Measurements from ENCODE around the gene GPR17. TPM values are rescaled to one million over a fixed set of nuclear protein-coding genes. Genes with fewer than 3 reads are reported as not detected.

Gene GPR17
- total RNA-seq, 1 donor from 2014 or later = not detected

GRCh38 chr2:127650041-127650784 is 4.3 kb downstream of the GPR17 start:
- Mint-ChIP-seq H3K27me3 (peaks cover 9% of the 10 kb centered on the region), H3K9me3 (ENCODE audit: low read depth) (no peaks in the 10 kb centered on the region), H3K4me1 (ENCODE audit: low read depth) (peaks cover 4% of the 10 kb centered on the region), H3K27ac (no peak overlapping the region), H3K4me3 (ENCODE audit: low read depth) (no peak overlapping the region), H3K36me3 (ENCODE audit: insufficient read depth) (no peaks in the 10 kb centered on the region)
- TF ChIP-seq CTCF (IDR thresholded peaks at IDR 0.05; ENCODE audit: unreplicated experiment) = peak; percentile 2
- no peak for DNase-seq (ENCODE audit: low spot score, unreplicated experiment)

DNA sequence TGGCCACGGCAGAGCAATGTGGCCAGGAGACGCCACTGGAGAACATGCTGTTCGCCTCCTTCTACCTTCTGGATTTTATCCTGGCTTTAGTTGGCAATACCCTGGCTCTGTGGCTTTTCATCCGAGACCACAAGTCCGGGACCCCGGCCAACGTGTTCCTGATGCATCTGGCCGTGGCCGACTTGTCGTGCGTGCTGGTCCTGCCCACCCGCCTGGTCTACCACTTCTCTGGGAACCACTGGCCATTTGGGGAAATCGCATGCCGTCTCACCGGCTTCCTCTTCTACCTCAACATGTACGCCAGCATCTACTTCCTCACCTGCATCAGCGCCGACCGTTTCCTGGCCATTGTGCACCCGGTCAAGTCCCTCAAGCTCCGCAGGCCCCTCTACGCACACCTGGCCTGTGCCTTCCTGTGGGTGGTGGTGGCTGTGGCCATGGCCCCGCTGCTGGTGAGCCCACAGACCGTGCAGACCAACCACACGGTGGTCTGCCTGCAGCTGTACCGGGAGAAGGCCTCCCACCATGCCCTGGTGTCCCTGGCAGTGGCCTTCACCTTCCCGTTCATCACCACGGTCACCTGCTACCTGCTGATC is 4.9 kb downstream of the GPR17 start:
- Mint-ChIP-seq H3K4me3 (ENCODE audit: low read depth) (no peak overlapping the region), H3K9me3 (ENCODE audit: low read depth) (no peaks in the 10 kb centered on the region), H3K27ac (no peak overlapping the region), H3K4me1 (ENCODE audit: low read depth) (peaks cover 4% of the 10 kb centered on the region), H3K27me3 (peaks cover 9% of the 10 kb centered on the region), H3K36me3 (ENCODE audit: insufficient read depth) (no peaks in the 10 kb centered on the region)
- TF ChIP-seq CTCF (IDR thresholded peaks at IDR 0.05; ENCODE audit: unreplicated experiment) = no peak
- no peak for DNase-seq (ENCODE audit: low spot score, unreplicated experiment)

GRCh38 chr2:127651381-127651809 is 5.4 kb downstream of the GPR17 start:
- no peak overlapping the region for H3K27ac Mint-ChIP-seq
- no peak overlapping the region for H3K4me3 Mint-ChIP-seq (ENCODE audit: low read depth)
- no peak for TF ChIP-seq CTCF (IDR thresholded peaks at IDR 0.05; ENCODE audit: unreplicated experiment)
- H3K4me1 Mint-ChIP-seq (ENCODE audit: low read depth) = peaks cover 4% of the 10 kb centered on the region
- no peaks in the 10 kb centered on the region for H3K9me3 Mint-ChIP-seq (ENCODE audit: low read depth)
- peaks cover 9% of the 10 kb centered on the region for H3K27me3 Mint-ChIP-seq
- H3K36me3 Mint-ChIP-seq (ENCODE audit: insufficient read depth) = no peaks in the 10 kb centered on the region
- DNase-seq (ENCODE audit: low spot score, unreplicated experiment) = no peak

DNA sequence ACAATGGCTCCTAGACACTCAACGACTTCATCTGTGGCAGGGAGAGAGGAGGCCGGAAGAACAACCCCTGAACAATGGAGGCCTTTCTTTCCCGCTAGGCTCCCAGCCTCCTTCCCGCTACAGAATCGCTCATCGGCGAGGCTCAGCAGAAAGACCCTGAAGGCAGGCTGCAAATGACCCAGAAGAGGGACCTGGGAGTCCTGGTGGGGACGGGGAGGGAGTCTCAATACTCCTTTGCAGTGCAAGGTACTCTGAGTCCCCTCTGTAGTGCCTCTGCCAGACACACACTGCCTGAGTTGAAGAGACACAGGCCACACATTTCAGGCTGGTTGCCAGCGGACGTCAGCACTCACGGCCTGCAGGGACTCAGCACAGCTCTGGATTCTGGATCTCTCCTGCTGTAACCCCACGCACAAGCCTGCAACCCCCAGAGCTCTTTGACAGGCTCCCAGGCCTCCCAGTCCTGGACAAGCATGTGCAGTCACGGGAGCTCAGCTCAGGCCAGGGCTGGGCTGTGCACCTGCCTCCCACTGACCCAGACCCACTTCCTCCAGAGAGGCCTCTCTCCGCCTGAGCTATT is 6.1 kb downstream of the GPR17 start:
- Mint-ChIP-seq H3K36me3 (ENCODE audit: insufficient read depth) (no peaks in the 10 kb centered on the region), H3K27me3 (peaks cover 9% of the 10 kb centered on the region), H3K27ac (no peak overlapping the region), H3K9me3 (ENCODE audit: low read depth) (no peaks in the 10 kb centered on the region), H3K4me3 (ENCODE audit: low read depth) (no peak overlapping the region), H3K4me1 (ENCODE audit: low read depth) (peaks cover 4% of the 10 kb centered on the region)
- no peak for TF ChIP-seq CTCF (IDR thresholded peaks at IDR 0.05; ENCODE audit: unreplicated experiment)
- DNase-seq (ENCODE audit: low spot score, unreplicated experiment) = no peak

- Mint-ChIP-seq H3K36me3 (ENCODE audit: insufficient read depth) (no peaks in the 10 kb centered on the region), H3K27ac (no peak overlapping the region), H3K27me3 (peaks cover 5% of the 10 kb centered on the region), H3K9me3 (ENCODE audit: low read depth) (no peaks in the 10 kb centered on the region), H3K4me3 (ENCODE audit: low read depth) (no peak overlapping the region), H3K4me1 (ENCODE audit: low read depth) (peaks cover 4% of the 10 kb centered on the region)
- no peak for DNase-seq (ENCODE audit: low spot score, unreplicated experiment)
- TF ChIP-seq CTCF (IDR thresholded peaks at IDR 0.05; ENCODE audit: unreplicated experiment) = no peak
Measured at GRCh38 chr2:127652786-127653357, 6.9 kb downstream of the GPR17 start.

Data from progenitor cell of endocrine pancreas (in vitro differentiated cells).